GM19238 (cell line): ENCODE measurements around the gene RBMS2.
A peak's percentile ranks its signal among the peaks of the same experiment; 100 is the strongest.
"Not testable (repeated sequence)": the region's sequence is repeated elsewhere in the genome, so short reads cannot be mapped to it uniquely, and the experiment has no call there.

Experiments
- DNase-seq: peaks from one replicate; pipeline ENCODE4 v3.0.0; 2011; ENCODE audit warnings: low spot score; ENCODE audit not compliant: insufficient read length

The RBMS2 gene

DNA sequence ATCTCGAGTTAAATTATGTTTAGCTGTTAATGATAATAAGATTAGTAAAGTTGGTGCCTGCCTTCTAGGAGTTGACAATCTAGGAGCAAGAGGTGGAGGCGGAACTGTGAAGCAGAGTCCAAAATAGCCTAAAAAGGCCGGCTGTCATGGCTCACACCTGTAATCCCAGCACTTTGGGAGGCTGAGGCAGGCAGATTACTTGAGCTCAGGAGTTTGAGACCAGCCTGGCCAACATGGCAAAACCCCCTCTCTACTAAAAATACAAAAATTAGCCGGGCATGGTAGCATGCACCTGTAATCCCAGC lies 7.7 kb upstream of the RBMS2 start:
- DNase-seq, result not testable (repeated sequence)

DNA sequence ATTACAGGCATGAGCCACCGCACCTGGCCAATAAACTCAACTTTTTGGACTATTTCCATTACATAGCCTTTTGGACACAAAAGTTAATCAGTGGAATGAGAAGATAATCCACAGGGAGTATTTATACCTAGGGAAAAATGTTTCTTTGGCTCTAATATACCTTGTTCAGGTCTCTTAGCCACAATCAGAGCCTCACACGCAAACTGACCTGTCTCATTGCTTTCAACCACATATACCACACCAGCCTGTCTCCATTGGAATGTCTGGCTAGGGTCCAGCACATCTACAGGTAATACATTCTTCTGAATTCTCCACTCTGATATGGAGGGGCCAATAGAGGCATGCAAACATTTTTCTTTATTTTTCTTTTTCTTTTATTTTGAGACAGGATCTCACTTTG lies 3.8 kb upstream of the RBMS2 start:
- no peak for DNase-seq

DNA sequence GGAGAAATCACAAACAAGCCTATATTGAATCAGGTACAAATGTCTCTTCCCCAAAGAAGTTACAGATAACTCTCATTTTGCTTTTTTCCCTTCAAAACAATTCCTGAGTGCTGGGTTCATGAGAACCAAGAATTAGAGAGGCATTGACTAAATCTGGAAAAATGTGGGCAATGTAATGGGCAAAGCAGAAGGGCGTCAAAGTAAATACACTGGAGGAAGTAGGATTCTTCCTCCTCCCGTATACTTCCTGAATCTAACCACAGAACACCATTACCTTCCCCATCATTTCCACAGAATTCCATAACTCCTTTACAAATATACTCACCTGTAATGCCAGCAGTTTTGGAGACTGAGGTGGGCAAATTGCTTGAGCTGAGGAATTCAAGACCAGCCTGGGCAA lies 3.0 kb upstream of the RBMS2 start:
- DNase-seq, result no peak

DNA sequence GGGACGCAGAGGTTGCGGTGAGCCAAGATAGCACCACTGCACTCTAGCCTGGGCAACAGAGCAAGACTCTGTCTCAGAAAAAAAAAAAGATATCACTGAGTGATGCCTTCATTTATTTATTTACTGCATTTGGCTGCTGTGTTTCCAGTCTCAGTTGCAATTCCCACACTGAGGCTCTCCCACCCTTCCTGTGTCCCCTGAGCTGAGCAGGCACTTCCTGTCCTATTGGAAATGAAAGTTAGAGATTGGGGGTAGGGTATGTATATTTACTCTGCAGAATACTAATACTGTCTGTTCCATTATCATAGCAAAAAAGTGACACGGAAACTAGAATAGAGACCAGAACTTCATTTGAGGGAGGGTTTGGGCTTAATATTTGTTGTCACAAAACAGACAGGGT lies 1.6 kb upstream of the RBMS2 start:
- no peak for DNase-seq

DNA sequence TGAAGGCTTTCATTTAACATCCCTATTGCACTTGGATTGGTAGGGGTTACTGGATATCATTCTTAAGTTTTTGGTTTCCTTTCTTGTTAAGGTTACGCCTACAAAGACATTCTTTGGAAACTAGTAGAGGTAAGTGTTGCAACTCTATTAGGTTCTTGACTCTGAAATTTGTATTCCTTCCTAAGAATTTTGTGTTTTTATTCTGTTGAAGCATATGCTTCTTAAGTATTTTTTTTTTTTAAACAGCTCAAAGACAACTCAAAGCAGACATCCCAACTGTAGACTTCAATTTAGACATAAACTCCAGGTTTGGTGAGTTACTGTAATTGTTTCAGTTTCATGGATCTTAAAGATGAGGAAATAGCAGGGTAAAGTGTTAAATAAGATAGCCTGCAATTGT lies 1.1 kb upstream of the RBMS2 start:
- DNase-seq, result no peak

DNA sequence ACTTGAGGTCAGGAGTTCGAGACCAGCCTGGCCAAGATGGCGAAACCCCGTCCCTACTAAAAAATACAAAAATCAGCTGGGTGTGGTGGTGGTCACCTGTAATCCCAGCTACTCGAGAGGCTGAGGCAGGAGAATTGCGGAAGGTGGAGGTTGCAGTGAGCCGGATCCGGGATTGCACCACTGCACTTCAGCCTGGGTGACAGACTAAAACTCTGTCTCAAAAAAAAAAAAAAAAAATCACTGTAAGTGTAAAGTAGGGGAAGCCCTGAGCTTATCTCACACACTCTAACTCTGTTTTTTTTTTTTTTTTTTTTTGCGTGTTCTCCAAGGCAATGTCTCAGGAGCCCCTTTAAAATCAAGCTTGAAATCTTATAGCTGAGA lies 421 bp upstream of the RBMS2 start:
- no peak for DNase-seq

DNA sequence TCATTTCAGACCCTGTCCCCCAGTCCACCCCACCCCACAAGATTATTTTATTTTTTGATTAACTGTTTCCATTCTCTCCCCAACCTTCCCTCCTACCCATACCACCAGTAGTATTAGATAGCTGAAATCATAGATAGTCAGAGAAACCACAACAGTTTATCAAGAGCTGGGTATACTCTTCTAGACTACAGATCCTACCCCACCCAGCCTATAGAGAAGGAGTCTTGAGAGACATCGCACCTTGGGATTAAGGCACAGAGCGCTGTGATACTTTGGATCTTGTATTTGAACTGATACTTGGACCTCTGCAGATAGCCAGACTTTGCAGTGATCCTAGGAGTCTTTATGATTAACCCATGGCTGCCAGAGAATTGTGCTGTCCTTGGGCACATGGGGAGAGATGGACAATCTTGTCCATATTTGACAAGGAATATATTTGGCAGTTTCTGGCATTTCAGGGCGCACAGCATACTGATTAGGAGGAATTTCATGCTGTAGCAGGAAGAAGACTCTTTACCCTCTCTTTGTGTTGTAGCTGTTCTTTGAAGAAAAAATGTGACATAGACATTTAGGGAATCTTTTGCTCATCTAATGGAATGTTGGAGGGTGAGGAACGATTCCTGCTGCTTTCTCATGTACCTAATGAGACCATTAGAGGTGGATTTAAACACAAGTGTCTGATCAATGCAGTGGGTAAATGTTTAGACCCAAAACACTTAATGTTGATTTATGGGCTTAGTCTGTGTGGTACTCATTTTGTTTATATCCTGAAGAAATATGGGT lies 982 bp downstream of the RBMS2 start:
- DNase-seq, result no peak

DNA sequence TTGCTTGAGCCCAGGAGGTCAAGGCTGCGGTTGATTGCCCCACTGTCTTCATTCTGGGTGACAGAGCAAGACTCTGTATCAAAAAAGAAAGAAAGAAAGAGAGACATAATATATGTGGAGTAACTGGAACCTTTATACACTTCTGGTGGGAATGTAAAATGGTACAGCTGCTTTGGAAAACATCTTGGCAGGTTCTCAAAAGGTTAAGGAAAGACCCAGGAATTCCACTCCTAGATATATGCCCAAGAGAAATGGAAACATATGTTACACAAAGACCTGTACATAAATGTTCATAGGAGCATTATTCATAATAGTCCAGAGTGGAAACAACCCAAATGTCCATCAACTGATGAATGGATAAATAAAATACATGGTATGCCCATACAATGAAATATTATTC lies 7.2 kb downstream of the RBMS2 start:
- DNase-seq, result no peak

DNA sequence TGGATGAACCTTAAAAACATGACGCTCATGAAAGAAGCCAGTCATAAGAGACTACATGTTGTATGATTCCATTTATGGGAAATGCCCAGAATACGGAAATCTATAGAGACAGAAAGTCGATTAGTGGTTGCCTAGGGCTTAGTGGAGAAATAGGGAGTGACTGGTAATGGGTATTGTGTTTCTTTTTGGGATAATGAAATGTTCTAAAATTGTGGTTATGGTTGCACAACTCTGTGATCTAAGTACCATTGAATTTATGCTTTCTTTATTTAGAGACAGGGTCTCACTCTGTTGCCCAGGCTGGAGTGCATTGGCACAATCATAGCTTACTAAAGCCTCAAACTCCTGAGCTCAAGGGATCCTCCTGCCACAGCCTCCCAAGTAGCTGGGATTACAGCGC lies 8.0 kb downstream of the RBMS2 start:
- no peak for DNase-seq

DNA sequence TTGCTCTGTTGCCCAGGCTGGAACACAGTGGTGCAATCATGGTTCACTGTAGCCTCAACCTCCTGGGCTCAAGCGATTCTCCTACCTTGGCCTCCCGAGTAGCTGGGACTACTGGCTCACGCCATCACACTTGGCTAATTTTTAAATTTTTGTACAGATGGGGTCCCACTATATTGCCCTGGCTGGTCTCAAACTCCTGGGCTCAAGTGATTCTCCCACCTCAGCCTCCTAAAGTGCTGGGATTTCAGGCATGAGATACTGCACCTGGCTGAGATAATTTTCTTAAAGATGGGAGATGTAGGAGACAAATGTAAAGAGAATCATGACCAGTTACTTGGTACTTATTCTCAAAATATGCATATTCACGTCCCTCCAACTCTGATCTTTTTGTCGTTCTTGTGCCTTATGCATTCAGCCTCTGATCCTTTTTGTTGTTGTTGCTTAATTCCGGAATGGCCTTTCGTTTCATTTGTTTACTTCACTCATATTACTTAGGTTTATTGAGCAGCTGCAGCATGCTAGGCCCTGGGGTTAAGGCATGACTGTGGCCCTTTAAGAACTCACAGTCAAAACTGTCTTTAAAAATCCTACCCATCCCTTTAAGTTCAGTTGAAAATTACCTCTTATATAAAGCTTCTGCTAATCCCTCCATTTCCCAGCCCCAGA lies 8.9 kb downstream of the RBMS2 start:
- DNase-seq, result no peak

DNA sequence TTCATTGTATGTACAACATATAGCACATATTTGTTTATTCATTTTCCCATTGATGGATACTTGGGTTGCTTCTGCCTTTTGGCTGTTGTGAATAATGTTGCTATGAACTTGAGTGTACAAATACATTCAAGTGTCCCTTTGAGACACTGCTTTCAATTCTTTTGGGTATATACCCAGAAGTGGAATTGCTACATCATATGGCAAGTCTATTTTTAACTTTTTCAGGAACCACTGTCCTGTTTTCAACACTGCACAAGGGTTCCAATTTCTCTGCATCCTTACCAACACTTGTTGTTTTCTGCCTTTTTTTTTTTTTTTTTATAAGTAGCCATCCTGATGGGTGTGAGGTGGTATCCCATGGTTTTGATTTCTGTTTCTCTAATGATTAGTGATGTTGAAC lies 15.9 kb downstream of the RBMS2 start:
- DNase-seq, result no peak

DNA sequence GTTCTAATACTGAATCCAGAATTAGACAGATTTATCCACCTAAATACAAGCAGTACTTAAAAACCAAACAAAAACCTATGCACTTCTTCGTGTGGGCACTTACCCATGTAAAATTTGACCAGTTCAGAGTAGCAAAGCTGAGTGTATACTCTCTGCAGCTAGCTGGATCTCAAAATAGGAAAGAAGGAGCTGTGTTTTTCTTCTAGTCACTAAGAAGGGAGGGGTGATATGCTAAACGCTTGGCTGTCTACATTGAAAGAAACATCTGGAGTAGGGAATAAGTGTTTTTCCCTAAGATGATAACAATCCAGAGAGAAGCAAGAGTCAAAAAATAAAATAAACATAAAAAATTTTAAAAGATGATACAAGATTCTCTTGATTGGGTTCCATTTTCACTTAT lies 20.0 kb downstream of the RBMS2 start:
- DNase-seq, result no peak

DNA sequence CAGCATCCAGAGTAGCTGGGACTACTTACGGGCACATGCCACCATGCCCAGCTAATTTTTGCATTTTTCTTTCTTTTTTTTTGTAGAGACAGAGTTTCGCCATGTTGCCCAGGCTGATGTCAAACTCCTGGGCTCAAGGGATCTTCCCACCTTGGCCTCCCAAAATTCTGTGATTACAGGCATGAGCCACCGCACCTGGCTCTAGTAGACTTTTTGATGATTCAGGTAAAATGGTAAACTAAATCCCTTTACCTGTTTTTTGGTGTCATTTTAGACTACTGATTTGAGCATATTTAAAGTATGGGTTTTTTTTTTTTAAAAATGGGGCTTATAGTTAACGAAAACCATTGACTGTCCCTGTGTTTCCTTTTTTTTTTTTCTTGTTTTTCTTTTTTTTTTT lies 20.5 kb downstream of the RBMS2 start:
- no peak for DNase-seq

DNA sequence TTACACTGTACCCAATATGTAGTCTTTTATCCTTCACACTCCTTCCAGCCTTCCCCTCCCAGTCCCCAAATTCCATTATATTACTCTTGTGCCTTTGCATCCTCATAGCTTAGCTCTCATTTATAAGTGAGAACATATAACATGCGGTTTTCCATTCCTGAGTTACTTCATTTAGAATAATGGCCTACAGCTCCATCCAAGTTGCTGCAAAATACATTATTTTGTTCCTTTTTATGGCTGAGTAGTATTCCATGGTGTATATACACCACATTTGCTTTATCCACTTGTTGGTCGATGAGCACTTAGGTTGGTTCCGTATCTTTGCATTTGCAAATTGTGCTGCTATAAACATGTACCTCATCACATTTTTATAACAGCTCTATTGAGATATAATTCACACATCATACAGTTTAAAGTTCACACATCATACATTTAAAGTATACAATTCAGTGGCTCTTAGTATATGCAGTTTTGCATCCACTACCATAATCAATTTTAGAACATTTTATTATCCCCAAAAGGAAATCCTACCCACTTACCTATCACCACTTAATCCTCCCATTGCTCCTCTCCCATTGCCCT lies 23.5 kb downstream of the RBMS2 start:
- no peak for DNase-seq

DNA sequence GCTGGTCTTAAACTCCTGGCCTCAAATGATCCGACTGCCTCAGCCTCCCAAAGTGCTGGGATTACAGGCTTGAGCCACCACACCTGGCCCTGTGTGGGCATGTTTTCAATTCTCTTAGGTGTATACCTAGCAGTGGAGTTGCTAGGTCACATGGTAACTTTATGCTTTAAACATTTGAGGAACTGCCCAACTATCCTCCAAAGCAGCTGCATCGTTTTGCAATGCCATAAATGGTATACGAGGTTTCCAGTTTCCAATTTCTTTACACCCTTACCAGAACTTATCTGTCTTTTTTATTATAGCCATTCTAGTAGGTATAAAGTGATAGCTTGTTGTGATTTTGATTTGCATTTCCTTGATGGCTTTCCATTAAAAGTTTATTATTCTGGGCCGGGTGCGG lies 25.1 kb downstream of the RBMS2 start:
- DNase-seq, result no peak

DNA sequence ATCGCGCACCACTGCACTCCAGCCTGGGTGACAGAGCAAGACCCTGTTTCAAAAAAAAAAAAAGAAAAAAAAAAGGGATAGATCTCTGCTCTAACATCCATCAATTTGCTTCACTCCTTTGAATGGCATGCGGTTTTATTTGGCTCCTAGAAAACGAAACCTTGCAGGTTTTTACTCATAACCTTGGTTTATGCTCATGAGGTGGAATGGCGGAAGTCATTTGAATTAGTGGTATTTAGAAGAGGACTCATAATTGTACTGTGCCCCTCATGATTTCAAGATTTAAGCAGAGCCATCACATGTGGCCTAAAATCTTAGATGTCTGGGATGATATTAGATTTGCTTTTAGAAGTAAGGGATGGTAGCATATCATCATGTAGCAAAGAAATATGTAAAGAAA lies 29.4 kb downstream of the RBMS2 start:
- DNase-seq, result no peak

DNA sequence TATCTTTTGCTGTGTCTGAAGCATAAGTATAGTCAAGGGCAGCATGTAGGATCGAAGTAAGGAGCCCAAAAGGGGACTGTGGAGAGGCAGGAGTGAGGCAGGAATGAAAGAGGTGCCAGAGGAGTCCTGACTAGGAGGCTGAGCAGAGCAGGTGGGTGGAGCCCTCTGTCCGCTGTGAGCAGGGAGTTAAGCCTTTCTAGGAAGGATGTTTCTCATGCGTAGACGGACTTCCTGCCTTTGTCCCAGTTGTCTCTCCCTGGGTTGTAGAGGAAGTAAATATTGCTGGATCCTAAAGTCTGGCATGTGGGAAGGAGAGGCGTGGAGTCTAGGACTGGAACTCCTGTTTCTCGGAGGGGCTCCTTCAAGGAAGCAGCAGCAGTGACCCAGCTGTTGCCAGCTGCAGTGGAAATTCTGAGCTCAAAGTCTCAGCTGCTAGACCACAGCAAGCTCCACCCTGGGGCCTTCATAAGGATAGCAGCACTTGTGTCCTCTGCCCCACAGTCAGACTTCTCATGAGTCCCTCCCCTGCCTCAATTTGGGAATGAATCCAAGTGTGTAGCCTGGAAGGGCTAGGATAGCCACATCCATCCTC lies 44.0 kb downstream of the RBMS2 start:
- peak; percentile 41 for DNase-seq

DNA sequence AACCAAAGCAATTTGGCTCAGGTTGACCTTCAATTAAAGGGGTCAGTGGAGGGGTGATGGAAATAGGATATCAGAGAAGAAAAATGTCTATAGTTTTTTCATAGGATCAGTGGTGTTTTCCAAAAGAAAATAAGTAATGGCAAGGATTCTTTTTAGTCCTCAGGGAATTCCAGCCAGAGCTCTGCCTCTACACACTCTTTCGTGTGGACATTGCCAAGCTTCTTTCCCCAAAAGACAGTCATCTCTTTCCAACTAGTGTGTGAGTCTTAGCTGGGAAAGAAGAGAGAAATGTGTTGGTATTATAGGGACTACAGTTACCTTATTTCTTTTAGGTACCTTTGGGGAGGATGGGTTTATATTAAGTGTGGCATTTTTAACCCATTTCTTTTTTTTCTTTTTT lies 46.5 kb downstream of the RBMS2 start:
- no peak for DNase-seq

DNA sequence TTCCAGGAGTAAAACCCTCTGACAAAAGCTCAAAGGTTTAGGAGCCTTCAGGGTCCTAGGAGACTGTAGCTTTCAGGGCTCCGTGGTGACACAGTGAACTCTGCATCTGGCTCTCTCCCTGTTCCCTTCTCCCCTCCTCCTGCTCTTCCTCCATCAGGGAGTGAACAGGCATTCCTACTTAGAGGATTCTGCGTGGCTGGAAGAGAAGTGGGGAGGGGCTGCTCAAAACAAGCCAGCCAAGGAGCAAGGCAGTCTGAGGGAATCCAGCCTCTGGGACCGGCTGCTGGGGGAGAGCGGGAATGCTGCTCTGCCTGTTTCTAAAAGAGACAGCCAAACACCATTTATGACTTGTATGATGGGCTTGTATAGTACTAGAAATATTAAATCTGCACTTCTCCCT lies 49.5 kb downstream of the RBMS2 start:
- no peak for DNase-seq

DNA sequence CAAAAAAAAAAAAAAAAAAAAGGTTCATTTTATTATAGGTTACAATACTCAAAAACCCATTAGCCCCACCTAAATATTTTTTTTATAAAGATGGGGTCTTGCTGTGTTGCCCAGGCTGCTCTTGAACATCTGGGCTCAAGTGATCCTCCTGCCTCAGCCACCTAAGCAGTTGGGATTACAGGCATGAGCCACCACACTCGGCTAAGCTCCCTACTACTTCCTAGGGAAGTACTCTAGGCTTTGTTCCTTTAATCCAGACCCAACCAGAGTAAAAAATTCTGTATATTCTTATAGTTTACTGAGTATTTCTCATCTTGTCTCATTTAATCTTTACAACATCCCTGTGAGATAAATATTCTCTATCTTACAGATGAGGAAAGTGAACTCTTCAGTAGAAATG lies 50.7 kb downstream of the RBMS2 start:
- DNase-seq, result no peak

DNA sequence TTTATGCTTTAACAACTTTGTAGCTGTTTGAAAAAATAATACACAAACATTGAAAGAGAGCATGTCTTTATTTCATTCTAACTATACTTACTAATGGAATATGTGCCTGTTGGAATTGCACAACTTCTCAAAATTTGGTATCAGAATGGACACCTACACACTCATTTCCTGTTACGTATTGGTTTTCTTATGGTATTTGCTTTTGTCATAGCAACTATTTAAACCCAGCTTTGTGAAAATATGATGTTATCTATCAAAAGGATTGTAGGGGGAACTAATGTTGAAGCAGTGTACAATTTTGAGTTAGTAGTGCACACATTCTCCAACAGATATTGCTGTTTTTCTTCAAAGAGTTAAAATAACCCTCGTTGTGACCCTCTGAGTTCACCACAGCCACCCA lies 52.6 kb downstream of the RBMS2 start:
- no peak for DNase-seq

DNA sequence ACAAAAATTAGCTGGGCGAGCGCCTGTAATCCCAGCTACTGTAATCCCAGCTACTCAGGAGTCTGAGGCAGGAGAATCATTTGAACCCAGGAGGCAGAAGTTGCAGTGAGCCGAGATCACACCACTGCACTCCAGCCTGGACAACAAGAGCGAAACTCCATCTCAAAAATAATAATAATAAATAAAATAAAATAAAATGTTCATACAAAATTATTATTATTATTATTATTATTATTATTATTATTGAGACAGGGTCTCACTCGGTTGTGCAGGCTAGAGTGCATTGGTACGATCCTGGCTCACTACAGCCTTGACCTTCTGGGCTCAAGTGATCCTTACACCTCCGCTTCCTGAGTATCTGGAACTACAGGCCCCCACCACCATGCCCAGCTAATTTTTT lies 55.6 kb downstream of the RBMS2 start:
- DNase-seq, result not testable (repeated sequence)
